ENCODE results near the gene OR5K2. TPM values are rescaled to one million over a fixed set of nuclear protein-coding genes. Genes with fewer than 3 reads are reported as not detected.

OR5K2 gene
- total and polyA plus RNA-seq, 10 of the 15 experiments (the other 5 are each of a cell fraction or from before 2014, with no cell fraction given) = 0.12 TPM; not detected in 9

DNA sequence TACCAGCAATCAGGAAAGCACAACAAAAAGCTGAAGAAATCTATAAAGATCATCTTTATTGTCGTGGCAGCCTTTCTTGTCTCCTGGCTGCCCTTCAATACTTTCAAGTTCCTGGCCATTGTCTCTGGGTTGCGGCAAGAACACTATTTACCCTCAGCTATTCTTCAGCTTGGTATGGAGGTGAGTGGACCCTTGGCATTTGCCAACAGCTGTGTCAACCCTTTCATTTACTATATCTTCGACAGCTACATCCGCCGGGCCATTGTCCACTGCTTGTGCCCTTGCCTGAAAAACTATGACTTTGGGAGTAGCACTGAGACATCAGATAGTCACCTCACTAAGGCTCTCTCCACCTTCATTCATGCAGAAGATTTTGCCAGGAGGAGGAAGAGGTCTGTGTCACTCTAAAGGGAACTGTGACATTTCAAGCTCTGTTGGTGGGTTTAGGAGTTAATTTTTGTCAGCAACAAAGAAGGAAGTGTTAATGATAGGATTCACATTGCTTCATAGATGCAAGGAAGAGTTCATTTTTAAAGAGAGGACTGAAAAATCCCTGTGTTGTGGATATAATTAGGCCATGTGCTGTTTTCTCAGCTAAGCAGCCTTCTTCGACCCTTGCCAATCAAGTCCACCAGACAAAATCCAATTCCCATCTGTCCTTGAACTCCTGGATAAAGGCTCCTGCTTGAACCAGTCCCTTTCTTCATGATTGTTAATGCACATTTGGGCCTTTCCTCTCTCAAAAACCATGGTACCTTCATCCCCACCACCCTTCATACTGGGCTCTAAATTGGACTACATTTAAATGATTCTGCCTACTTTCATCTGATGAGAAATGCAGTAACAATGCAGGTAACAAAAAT is 35.5 kb downstream of the OR5K2 start (continued):
- TF ChIP-seq, protein P1, sequence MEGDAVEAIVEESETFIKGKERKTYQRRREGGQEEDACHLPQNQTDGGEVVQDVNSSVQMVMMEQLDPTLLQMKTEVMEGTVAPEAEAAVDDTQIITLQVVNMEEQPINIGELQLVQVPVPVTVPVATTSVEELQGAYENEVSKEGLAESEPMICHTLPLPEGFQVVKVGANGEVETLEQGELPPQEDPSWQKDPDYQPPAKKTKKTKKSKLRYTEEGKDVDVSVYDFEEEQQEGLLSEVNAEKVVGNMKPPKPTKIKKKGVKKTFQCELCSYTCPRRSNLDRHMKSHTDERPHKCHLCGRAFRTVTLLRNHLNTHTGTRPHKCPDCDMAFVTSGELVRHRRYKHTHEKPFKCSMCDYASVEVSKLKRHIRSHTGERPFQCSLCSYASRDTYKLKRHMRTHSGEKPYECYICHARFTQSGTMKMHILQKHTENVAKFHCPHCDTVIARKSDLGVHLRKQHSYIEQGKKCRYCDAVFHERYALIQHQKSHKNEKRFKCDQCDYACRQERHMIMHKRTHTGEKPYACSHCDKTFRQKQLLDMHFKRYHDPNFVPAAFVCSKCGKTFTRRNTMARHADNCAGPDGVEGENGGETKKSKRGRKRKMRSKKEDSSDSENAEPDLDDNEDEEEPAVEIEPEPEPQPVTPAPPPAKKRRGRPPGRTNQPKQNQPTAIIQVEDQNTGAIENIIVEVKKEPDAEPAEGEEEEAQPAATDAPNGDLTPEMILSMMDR (IDR thresholded peaks at IDR 0.05 in 2 of 3, conservative IDR thresholded peaks at IDR 0.05 in 1 of 3; ENCODE audit: control insufficient read depth in 2 of 3, extremely low read depth in 1 of 3, insufficient read depth in 1 of 3, low read depth in 3 of 3, low read length in 3 of 3) = no peak
- no peak for TF ChIP-seq HCFC1 (IDR thresholded peaks at IDR 0.05; ENCODE audit: low read length)
- TF ChIP-seq JUNB (IDR thresholded peaks at IDR 0.05) = no peak
- no peak for TF ChIP-seq ZNF274 (IDR thresholded peaks at IDR 0.05; ENCODE audit: insufficient read depth, insufficient read length)
- TF ChIP-seq, protein P2, sequence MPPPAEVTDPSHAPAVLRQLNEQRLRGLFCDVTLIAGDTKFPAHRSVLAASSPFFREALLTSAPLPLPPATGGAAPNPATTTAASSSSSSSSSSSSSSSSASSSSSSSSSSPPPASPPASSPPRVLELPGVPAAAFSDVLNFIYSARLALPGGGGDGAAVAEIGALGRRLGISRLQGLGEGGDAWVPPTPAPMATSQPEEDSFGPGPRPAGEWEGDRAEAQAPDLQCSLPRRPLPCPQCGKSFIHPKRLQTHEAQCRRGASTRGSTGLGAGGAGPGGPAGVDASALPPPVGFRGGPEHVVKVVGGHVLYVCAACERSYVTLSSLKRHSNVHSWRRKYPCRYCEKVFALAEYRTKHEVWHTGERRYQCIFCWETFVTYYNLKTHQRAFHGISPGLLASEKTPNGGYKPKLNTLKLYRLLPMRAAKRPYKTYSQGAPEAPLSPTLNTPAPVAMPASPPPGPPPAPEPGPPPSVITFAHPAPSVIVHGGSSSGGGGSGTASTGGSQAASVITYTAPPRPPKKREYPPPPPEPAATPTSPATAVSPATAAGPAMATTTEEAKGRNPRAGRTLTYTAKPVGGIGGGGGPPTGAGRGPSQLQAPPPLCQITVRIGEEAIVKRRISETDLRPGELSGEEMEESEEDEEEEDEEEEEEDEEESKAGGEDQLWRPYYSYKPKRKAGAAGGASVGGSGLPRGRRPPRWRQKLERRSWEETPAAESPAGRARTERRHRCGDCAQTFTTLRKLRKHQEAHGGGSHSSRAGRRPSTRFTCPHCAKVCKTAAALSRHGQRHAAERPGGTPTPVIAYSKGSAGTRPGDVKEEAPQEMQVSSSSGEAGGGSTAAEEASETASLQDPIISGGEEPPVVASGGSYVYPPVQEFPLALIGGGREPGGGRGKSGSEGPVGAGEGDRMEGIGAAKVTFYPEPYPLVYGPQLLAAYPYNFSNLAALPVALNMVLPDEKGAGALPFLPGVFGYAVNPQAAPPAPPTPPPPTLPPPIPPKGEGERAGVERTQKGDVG (CRISPR knock-in tag; IDR thresholded peaks at IDR 0.05) = peak; percentile 78; the same call in 1 of the 2 replicates
- TF ChIP-seq POLR2AphosphoS5 (IDR thresholded peaks at IDR 0.05; ENCODE audit: low read length) = peak; percentile 78
- no peak for TF ChIP-seq SP1 (IDR thresholded peaks at IDR 0.05; ENCODE audit: low read depth, low read length)
- no peak for TF ChIP-seq USF1 (IDR thresholded peaks at IDR 0.05; ENCODE audit: borderline replicate concordance, extremely low read length, insufficient read depth, low read depth, low read length)
- no peak for TF ChIP-seq RAD21 (IDR thresholded peaks at IDR 0.05; ENCODE audit: insufficient read depth, low read depth, low read length)
- no peak for TF ChIP-seq NR2C2 (IDR thresholded peaks at IDR 0.05; ENCODE audit: borderline replicate concordance, control insufficient read depth, insufficient read length, low read depth)
- TF ChIP-seq PKNOX1 (IDR thresholded peaks at IDR 0.05) = peak; percentile 56; the same call in 1 of the 2 replicates
- TF ChIP-seq, protein P3, sequence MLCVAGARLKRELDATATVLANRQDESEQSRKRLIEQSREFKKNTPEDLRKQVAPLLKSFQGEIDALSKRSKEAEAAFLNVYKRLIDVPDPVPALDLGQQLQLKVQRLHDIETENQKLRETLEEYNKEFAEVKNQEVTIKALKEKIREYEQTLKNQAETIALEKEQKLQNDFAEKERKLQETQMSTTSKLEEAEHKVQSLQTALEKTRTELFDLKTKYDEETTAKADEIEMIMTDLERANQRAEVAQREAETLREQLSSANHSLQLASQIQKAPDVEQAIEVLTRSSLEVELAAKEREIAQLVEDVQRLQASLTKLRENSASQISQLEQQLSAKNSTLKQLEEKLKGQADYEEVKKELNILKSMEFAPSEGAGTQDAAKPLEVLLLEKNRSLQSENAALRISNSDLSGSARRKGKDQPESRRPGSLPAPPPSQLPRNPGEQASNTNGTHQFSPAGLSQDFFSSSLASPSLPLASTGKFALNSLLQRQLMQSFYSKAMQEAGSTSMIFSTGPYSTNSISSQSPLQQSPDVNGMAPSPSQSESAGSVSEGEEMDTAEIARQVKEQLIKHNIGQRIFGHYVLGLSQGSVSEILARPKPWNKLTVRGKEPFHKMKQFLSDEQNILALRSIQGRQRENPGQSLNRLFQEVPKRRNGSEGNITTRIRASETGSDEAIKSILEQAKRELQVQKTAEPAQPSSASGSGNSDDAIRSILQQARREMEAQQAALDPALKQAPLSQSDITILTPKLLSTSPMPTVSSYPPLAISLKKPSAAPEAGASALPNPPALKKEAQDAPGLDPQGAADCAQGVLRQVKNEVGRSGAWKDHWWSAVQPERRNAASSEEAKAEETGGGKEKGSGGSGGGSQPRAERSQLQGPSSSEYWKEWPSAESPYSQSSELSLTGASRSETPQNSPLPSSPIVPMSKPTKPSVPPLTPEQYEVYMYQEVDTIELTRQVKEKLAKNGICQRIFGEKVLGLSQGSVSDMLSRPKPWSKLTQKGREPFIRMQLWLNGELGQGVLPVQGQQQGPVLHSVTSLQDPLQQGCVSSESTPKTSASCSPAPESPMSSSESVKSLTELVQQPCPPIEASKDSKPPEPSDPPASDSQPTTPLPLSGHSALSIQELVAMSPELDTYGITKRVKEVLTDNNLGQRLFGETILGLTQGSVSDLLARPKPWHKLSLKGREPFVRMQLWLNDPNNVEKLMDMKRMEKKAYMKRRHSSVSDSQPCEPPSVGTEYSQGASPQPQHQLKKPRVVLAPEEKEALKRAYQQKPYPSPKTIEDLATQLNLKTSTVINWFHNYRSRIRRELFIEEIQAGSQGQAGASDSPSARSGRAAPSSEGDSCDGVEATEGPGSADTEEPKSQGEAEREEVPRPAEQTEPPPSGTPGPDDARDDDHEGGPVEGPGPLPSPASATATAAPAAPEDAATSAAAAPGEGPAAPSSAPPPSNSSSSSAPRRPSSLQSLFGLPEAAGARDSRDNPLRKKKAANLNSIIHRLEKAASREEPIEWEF (IDR thresholded peaks at IDR 0.05; ENCODE audit: insufficient replicate concordance, low read depth, low read length) = no peak
- TF ChIP-seq MTA3 (IDR thresholded peaks at IDR 0.05; ENCODE audit: borderline replicate concordance, low read length) = peak; percentile 23; the same call in 1 of the 2 replicates
- no peak for TF ChIP-seq SUZ12 (IDR thresholded peaks at IDR 0.05; ENCODE audit: unreplicated experiment)
- TF ChIP-seq BCL11A (IDR thresholded peaks at IDR 0.05; ENCODE audit: low read depth, low read length) = no peak
- TF ChIP-seq BRCA1 (IDR thresholded peaks at IDR 0.05; ENCODE audit: low read depth, low read length) = no peak

All from GM12878 (cell line).